Ovary (tissue), 9 donors: ENCODE data around the gene GNRH2. TPM values are rescaled to one million over a fixed set of nuclear protein-coding genes. Genes with fewer than 3 reads are reported as not detected.
"Not testable (repeated sequence)": the region's sequence is repeated elsewhere in the genome, so short reads cannot be mapped to it uniquely, and the experiment has no call there.

ENCODE experiments used
- DNase-seq, 5 donors: peaks; one replicate each; pipeline ENCODE4 v3.0.0-alpha.2; 2019 to 2020
- H3K27ac ChIP-seq, 2 donors: fragments of 200-600 bp; one replicate each; pipeline versions ENCODE4 v1.5.1 to v1.8.0; 2019 to 2022
- H3K27me3 ChIP-seq: fragments of 200-600 bp; one replicate; pipeline ENCODE4 v1.8.0; 2022
- H3K36me3 ChIP-seq: fragments of 200-600 bp; sonication (generic); one replicate; pipeline ENCODE4 v1.5.1; 2019
- H3K4me1 ChIP-seq: one replicate; pipeline ENCODE4 v1.8.1; 2013; ENCODE audit warnings: mild to moderate bottlenecking, moderate library complexity; ENCODE audit not compliant: insufficient read depth
- H3K4me3 ChIP-seq: fragments of 200-600 bp; sonication (generic); one replicate; pipeline ENCODE4 v1.5.1; 2017
- H3K9me3 ChIP-seq, 2 donors: fragments of 200-600 bp in 1 of 2; sonication (generic) in 1 of 2; one replicate each; pipeline versions ENCODE4 v1.5.1 to v1.8.1; 2013 to 2019; ENCODE audit warnings: mild to moderate bottlenecking in 1 of 2, moderate library complexity in 1 of 2
- CTCF ChIP-seq, 3 donors: fragments of 450-650 bp in 2 of 3; fragments of 200-600 bp in 1 of 3; IDR thresholded peaks; one replicate each; pipeline versions ENCODE4 v1.5.1 to v1.8.0; 2016 to 2022; ENCODE audit warnings: antibody characterized with exemption in 3 of 3, mild to moderate bottlenecking in 1 of 3
- EP300 ChIP-seq: sonication (generic); formaldehyde crosslinking; IDR thresholded peaks from one replicate; pipeline ENCODE4 v1.6.1; 2017; ENCODE audit warnings: antibody characterized with exemption
- POLR2A ChIP-seq: fragments of 450-650 bp; IDR thresholded peaks from one replicate; pipeline ENCODE4 v1.6.1; 2017; ENCODE audit warnings: antibody characterized with exemption, mild to moderate bottlenecking, moderate library complexity
- WGBS, 3 donors: extraction: QIAGEN DNeasy Blood & Tissue Kit in 1 of 3; methylation state at CpG; one replicate each; pipeline versions ENCODE4 v1.1.5 to v1.1.7; 2013 to 2017; 5-methylcytosine and 5-hydroxymethylcytosine counted together
- intact Hi-C, 4 donors: fragments of 100-400 bp; cut with DNase I; formaldehyde crosslinking; loops; one replicate each; pipeline versions ENCODE4 v1.11.0 to v1.15.1; 2022 to 2023
- polyA plus RNA-seq, 2 donors: library from polyadenylated mRNA; stranded (reverse); fragments of 200-250 nt in 1 of 2; fragments of 350-450 nt in 1 of 2; fragmentation: Illumina TruSeq in 1 of 2; extraction: RNeasy Lipid Tissue Mini Kit (QIAGEN cat#74804) in 1 of 2; gene quantifications; one replicate each; pipeline ENCODE4 v1.2.3, GENCODE V29; 2013 to 2014
- total RNA-seq, 7 donors: library from RNA; depleted of rRNA in 2 of 7; stranded (reverse); fragments of >200 nt in 2 of 7; fragmentation: NEBNext Ultra II Directional in 3 of 7; extraction: Animal tissue kit (Norgen Biotek cat#: 25700) in 3 of 7; gene quantifications; one replicate each; pipeline versions ENCODE4 v1.1.0 to v1.2.4, GENCODE V29; 2016 to 2023
- donor health status: DM: no; HTN: no; CAD: no; lungs with moderate emphysema.
- donor health status: DM: no; HTN: no; CAD: no.
- donor health status: Bipolar disorder and iron deficiency.
- donor health status: DM: yes; HTN: yes; CAD: no.
- donor health status: DM: no; HTN: no; CAD: no.
- donor health status: DM: yes; HTN: yes; CAD: no.

The GNRH2 gene
- total and polyA plus RNA-seq, 9 donors, result 0.73 to 2.2 (median 0.97) TPM; not detected in 3

DNA sequence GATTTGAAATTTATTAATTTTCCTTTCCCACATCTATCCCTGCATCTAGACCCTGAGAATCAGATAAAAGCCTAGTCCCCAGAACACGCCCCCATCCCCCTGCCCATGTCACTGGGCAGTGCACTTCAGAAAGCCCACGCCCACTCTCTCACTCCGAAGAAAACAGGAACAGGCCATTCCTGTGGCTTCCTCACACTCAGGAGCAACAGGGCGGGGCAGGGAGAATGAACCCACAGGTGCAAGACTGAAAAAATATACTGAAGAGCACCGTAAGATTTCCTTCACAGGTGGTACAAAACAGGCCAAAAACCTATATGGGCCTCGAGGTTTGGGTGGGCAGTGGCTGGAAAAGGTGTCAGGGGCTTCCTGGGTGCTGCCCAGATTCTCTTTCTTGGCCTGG lies 31.4 kb downstream of the GNRH2 start:
- Histone ChIP-seq H3K4me3 (no peak overlapping the region), H3K9me3 (no peaks in the 10 kb centered on the region), H3K27me3 (no peaks in the 10 kb centered on the region), H3K36me3 (no peaks in the 10 kb centered on the region), H3K27ac (no peak overlapping the region), H3K4me1 (no peaks in the 10 kb centered on the region)
- 82 to 84% (median 84%) methylated on average over 6 of the region's 6 CpGs for WGBS, 3 donors
- TF ChIP-seq CTCF (IDR thresholded peaks at IDR 0.05) (no peak), EP300 (no peak), POLR2A (no peak)
- DNase-seq, result no peak
- intact Hi-C loops, result no loop called here

DNA sequence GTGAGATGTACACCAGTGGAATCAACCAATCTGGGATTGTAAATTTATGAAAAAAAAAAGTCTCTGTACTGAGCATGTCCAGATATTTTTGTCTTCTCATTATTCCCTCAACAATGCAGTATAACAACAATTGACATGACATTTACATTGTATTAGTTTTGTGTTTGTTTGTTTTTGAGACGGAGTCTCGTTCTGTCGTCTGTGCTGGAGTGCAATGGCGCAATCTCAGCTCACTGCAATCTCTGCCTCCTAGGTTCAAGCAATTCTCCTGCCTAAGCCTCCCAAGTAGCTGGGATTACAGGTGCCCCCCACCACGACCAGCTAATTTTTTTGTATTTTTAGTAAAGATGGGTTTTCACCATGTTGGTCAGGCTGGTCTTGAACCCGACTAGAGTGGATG lies 31.9 kb downstream of the GNRH2 start:
- H3K27ac ChIP-seq, H3K9me3 ChIP-seq, DNase-seq, intact Hi-C loops, H3K4me3 ChIP-seq, H3K36me3 ChIP-seq, H3K27me3 ChIP-seq, H3K4me1 ChIP-seq: not testable (repeated sequence)
- 74 to 86% (median 77%) methylated on average over 6 of the region's 6 CpGs for WGBS, 3 donors

DNA sequence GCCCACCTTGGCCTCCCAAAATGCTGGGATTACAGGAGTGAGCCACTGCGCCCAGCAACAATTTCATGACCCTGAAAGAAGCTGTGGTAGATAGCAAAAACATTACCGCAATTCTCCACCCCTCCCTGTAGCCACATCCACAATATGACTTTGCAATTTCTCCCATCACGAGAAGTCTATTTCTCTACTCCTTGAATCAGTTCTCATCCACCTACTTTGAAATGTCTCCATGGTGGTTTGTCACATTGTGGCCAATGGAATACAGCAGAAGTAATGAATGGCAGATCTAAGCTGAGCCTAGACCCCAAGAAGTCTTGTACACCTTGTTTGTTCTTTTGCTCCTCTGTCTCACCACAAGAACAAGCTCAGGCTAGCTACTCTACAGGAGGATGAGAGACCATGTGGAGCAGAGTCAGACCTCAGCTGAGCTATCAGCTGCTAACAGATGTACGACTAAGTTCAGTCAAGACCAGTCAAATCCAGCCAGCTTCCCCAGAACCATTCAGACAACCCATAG lies 34.3 kb downstream of the GNRH2 start:
- H3K9me3 ChIP-seq, result no peaks in the 10 kb centered on the region
- H3K4me3 ChIP-seq, result no peak overlapping the region
- intact Hi-C loops, result no loop called here
- H3K4me1 ChIP-seq, result peaks cover 7% of the 10 kb centered on the region
- WGBS, 3 donors, result 82 to 87% (median 84%) methylated on average over 4 of the region's 4 CpGs
- no peak for DNase-seq
- H3K27me3 ChIP-seq, result no peaks in the 10 kb centered on the region
- H3K36me3 ChIP-seq, result no peaks in the 10 kb centered on the region
- no peak overlapping the region for H3K27ac ChIP-seq
- no peak for TF ChIP-seq CTCF (IDR thresholded peaks at IDR 0.05)
- TF ChIP-seq EP300, result no peak
- no peak for TF ChIP-seq POLR2A

- intact Hi-C loops, result no loop called here
- TF ChIP-seq POLR2A (no peak), CTCF (IDR thresholded peaks at IDR 0.05) (no peak), EP300 (no peak)
- H3K4me3 ChIP-seq, result no peak overlapping the region
- H3K27me3 ChIP-seq, result no peaks in the 10 kb centered on the region
- no peaks in the 10 kb centered on the region for H3K9me3 ChIP-seq
- DNase-seq, result peak in 4 of 5 donors; percentile 57 to 85 (median 63)
- H3K4me1 ChIP-seq, result peaks cover 8% of the 10 kb centered on the region
- no peaks in the 10 kb centered on the region for H3K36me3 ChIP-seq
- 9 to 18% (median 12%) methylated on average over 6 of the region's 6 CpGs for WGBS, 3 donors
- H3K27ac ChIP-seq, result no peak overlapping the region
Measured at GRCh38 chr20:3080939-3081388, 37.5 kb downstream of the GNRH2 start.

DNA sequence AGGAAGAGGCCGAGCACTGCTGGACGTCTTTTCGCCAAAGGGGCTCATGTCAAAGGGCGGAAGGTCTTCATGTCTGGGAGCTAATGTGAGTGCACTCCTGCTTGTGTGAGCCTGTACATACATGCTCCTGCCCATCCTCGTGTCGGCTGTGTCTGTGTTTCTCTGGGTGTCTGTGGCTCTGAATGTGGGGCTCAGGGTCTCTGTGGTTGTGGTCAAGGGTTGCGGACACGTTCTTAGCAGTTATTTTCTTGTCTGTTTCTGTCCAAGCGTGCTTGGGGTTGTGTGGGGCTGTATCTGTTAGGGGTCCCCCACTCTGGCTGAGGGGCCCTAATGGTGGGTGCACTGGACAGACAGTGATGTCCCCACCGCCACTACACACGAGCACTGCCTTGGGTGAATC lies 38.2 kb downstream of the GNRH2 start:
- peaks cover 8% of the 10 kb centered on the region for H3K4me1 ChIP-seq
- no peaks in the 10 kb centered on the region for H3K9me3 ChIP-seq
- H3K36me3 ChIP-seq, result no peaks in the 10 kb centered on the region
- no peaks in the 10 kb centered on the region for H3K27me3 ChIP-seq
- intact Hi-C loops, result no loop called here
- no peak for TF ChIP-seq POLR2A
- no peak for TF ChIP-seq EP300
- no peak for TF ChIP-seq CTCF (IDR thresholded peaks at IDR 0.05)
- H3K27ac ChIP-seq, result no peak overlapping the region
- no peak overlapping the region for H3K4me3 ChIP-seq
- no peak for DNase-seq
- WGBS, 3 donors, result 92 to 95% (median 93%) methylated on average over 11 of the region's 11 CpGs
